HepG2 (cell line): Measurements from ENCODE around the gene ANTXR1. TPM values are rescaled to one million over a fixed set of nuclear protein-coding genes. Genes with fewer than 3 reads are reported as not detected.

Experiments
- BCLAF1 ChIP-seq: fragments of 450-650 bp; IDR thresholded peaks from 2 replicates; pipeline ENCODE4 v1.6.1; 2017; ENCODE audit warnings: mild to moderate bottlenecking
- KLF9 ChIP-seq: IDR thresholded peaks from 2 replicates; pipeline ENCODE4 v1.6.1; 2016; ENCODE audit warnings: low read depth
- KMT2B ChIP-seq: IDR thresholded peaks from 2 replicates; pipeline ENCODE4 v1.6.1; 2016; ENCODE audit warnings: missing genetic modification reagents, missing compliant biosample characterization
- MTERF4 ChIP-seq: sonication (generic); formaldehyde crosslinking; IDR thresholded peaks from 2 replicates; pipeline ENCODE4 v1.8.0; 2023; ENCODE audit warnings: mild to moderate bottlenecking, missing genetic modification reagents
- NFIC ChIP-seq: IDR thresholded peaks from 2 replicates; pipeline ENCODE4 v1.6.1; 2012; ENCODE audit warnings: mild to moderate bottlenecking, low read length, inconsistent platforms
- PLSCR1 ChIP-seq: sonication (generic); formaldehyde crosslinking; IDR thresholded peaks from 2 replicates; pipeline ENCODE4 v1.5.0; 2020; ENCODE audit warnings: missing genetic modification reagents, mild to moderate bottlenecking, borderline replicate concordance
- POGZ ChIP-seq: sonication (generic); formaldehyde crosslinking; IDR thresholded peaks from 2 replicates; pipeline ENCODE4 v1.4.0; 2020; ENCODE audit warnings: mild to moderate bottlenecking, missing genetic modification reagents
- POLR2G ChIP-seq: fragments of 200-400 bp; formaldehyde crosslinking; IDR thresholded peaks from 2 replicates; pipeline ENCODE4 v1.6.1; 2018; ENCODE audit warnings: mild to moderate bottlenecking, low read depth, low read length, moderate library complexity
- PREB ChIP-seq: sonication (generic); formaldehyde crosslinking; IDR thresholded peaks from 2 replicates; pipeline ENCODE4 v1.4.0; 2020; ENCODE audit warnings: missing genetic modification reagents
- PRPF4 ChIP-seq: fragments of 200-400 bp; formaldehyde crosslinking; IDR thresholded peaks from 2 replicates; pipeline ENCODE4 v1.6.1; 2016; ENCODE audit warnings: low read length, low read depth; ENCODE audit not compliant: poor library complexity, severe bottlenecking
- SRSF4 ChIP-seq: fragments of 200-400 bp; formaldehyde crosslinking; IDR thresholded peaks from one replicate; pipeline ENCODE4 v1.6.1; 2018; ENCODE audit warnings: mild to moderate bottlenecking, low read depth, low read length, moderate library complexity; ENCODE audit not compliant: poor library complexity, severe bottlenecking
- ZBTB49 ChIP-seq: sonication (generic); formaldehyde crosslinking; IDR thresholded peaks from 2 replicates; pipeline ENCODE4 v1.4.0; 2020; ENCODE audit warnings: missing genetic modification reagents, borderline replicate concordance
- ZNF335 ChIP-seq: sonication (generic); formaldehyde crosslinking; IDR thresholded peaks from 2 replicates; pipeline ENCODE4 v1.4.0; 2020; ENCODE audit warnings: missing genetic modification reagents
- ZNF343 ChIP-seq: sonication (generic); formaldehyde crosslinking; IDR thresholded peaks from 2 replicates; pipeline ENCODE4 v1.4.0; 2020; ENCODE audit warnings: mild to moderate bottlenecking, missing genetic modification reagents
- ZNF672 ChIP-seq: sonication (generic); formaldehyde crosslinking; IDR thresholded peaks from 2 replicates; pipeline ENCODE4 v1.8.1; 2022; ENCODE audit warnings: missing genetic modification reagents
- ZNF737 ChIP-seq: sonication (generic); formaldehyde crosslinking; IDR thresholded peaks from 2 replicates; pipeline ENCODE4 v1.5.0; 2020; ENCODE audit warnings: missing genetic modification reagents, mild to moderate bottlenecking, borderline replicate concordance
- ZNF878 ChIP-seq: sonication (generic); formaldehyde crosslinking; IDR thresholded peaks from 2 replicates; pipeline ENCODE4 v1.8.1; 2023; ENCODE audit warnings: mild to moderate bottlenecking, missing genetic modification reagents, moderate library complexity
- ZSCAN5A ChIP-seq: sonication (generic); formaldehyde crosslinking; IDR thresholded peaks from 2 replicates; pipeline ENCODE4 v1.8.0; 2022; ENCODE audit warnings: mild to moderate bottlenecking, missing genetic modification reagents, borderline replicate concordance
- polyA plus RNA-seq, 8 experiments: library from polyadenylated mRNA; depleted of rRNA in 3 of 8; stranded (reverse) in 7 of 8; unstranded in 1 of 8; fragments of >200 nt; fragmentation: Illumina TruSeq in 4 of 8; extraction: Trizol in 4 of 8; gene quantifications; 2 replicates each; pipeline versions ENCODE4 v1.2.1 to v1.2.3, GENCODE V29; 2011 to 2016; ENCODE audit warnings: low read depth in 4 of 8, missing spikeins in 1 of 8, mixed read lengths in 1 of 8; ENCODE audit not compliant: insufficient read depth in 1 of 8
- total RNA-seq, 5 experiments: library from RNA; depleted of rRNA; stranded (reverse); fragments of >200 nt; fragmentation: Illumina TruSeq; extraction: Trizol; gene quantifications; 2 replicates each; pipeline ENCODE4 v1.2.3, GENCODE V29; 2016; ENCODE audit warnings: low read depth in 1 of 5

Gene ANTXR1
- total and polyA plus RNA-seq, 2 of the 13 experiments (the other 11 are each of a cell fraction or from before 2014, with no cell fraction given): 4.5 to 12.7 TPM

- no peak for TF ChIP-seq ZBTB49 (CRISPR knock-in tag)
- TF ChIP-seq ZNF343: 0 out of 2 replicates have a peak, but pooled peaks have one; percentile 62
- TF ChIP-seq ZNF672 (CRISPR knock-in tag): no peak
- no peak for TF ChIP-seq BCLAF1
- TF ChIP-seq POGZ (CRISPR knock-in tag): no peak
- TF ChIP-seq SRSF4: no peak
- TF ChIP-seq KLF9 (CRISPR knock-in tag): no peak
- peak; percentile 1; the same call in 1 of the 2 replicates for TF ChIP-seq ZSCAN5A (CRISPR knock-in tag)
- TF ChIP-seq PLSCR1 (CRISPR knock-in tag): no peak
- TF ChIP-seq NFIC: no peak
- TF ChIP-seq PREB: no peak
- TF ChIP-seq POLR2G: peak; percentile 4; the same call in 1 of the 2 replicates
- TF ChIP-seq ZNF737: no peak
- no peak for TF ChIP-seq KMT2B (CRISPR knock-in tag)
- 0 out of 2 replicates have a peak, but pooled peaks have one; percentile 6 for TF ChIP-seq ZNF878 (CRISPR knock-in tag)
- no peak for TF ChIP-seq PRPF4
- TF ChIP-seq MTERF4 (CRISPR knock-in tag): no peak
- no peak for TF ChIP-seq ZNF335 (CRISPR knock-in tag)
Measured at GRCh38 chr2:69217333-69218080, 204.5 kb downstream of the ANTXR1 start (continued).
